PFSK-1 (cell line): ENCODE measurements around the gene MAGI2.

Experiments used
- FOXP2 ChIP-seq: optimal IDR thresholded peaks from 2 replicates; pipeline ENCODE3; 2011; ENCODE audit warnings: borderline replicate concordance, control low read depth, inconsistent platforms; ENCODE audit not compliant: insufficient read depth; ENCODE audit errors: extremely low read length, extremely low read depth
- POLR2AphosphoS5 ChIP-seq: IDR thresholded peaks from 2 replicates; pipeline ENCODE4 v1.6.1; 2012; ENCODE audit warnings: low read depth, mild to moderate bottlenecking, control low read depth, low read length, moderate library complexity
- SIN3A ChIP-seq: IDR thresholded peaks from 2 replicates; pipeline ENCODE4 v1.6.1; 2012; ENCODE audit warnings: mild to moderate bottlenecking, low read length, moderate library complexity, borderline replicate concordance; ENCODE audit not compliant: insufficient read depth
- TAF1 ChIP-seq: IDR thresholded peaks from 2 replicates; pipeline ENCODE4 v1.6.1; 2012; ENCODE audit warnings: low read length, control low read depth, borderline replicate concordance; ENCODE audit not compliant: insufficient read depth
- TF ChIP-seq, protein P1 (sequence below), 2 experiments: IDR thresholded peaks; 2 replicates each; pipeline versions ENCODE4 v1.6.1 to v1.8.0; 2011 to 2012; ENCODE audit warnings: low read depth in 2 of 2, low read length in 2 of 2, control low read depth in 1 of 2, inconsistent platforms in 1 of 2, mild to moderate bottlenecking in 1 of 2, moderate library complexity in 1 of 2; ENCODE audit not compliant: insufficient read depth in 1 of 2

The MAGI2 gene

DNA sequence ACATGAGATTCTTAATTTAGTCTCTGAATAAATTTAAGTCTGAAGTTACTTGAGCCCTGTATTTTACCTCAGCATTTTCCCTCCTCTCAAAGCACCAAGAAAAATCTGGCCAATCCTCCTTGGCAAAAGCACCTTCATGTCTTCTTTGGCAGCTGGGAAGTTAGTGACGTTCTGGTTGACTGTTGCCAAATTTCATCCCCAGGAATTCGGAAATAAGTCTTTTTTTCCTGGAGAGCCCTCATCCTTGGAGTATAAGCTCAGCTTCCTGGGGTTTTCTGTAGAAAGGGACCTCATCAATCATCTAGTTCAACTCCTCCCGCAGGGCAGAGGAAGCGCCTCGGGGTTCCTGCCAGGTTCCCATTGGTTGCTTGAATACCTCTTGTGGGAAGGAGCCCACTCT, 1277.3 kb downstream of the MAGI2 start:
- no peak for TF ChIP-seq FOXP2
- TF ChIP-seq, protein P1, sequence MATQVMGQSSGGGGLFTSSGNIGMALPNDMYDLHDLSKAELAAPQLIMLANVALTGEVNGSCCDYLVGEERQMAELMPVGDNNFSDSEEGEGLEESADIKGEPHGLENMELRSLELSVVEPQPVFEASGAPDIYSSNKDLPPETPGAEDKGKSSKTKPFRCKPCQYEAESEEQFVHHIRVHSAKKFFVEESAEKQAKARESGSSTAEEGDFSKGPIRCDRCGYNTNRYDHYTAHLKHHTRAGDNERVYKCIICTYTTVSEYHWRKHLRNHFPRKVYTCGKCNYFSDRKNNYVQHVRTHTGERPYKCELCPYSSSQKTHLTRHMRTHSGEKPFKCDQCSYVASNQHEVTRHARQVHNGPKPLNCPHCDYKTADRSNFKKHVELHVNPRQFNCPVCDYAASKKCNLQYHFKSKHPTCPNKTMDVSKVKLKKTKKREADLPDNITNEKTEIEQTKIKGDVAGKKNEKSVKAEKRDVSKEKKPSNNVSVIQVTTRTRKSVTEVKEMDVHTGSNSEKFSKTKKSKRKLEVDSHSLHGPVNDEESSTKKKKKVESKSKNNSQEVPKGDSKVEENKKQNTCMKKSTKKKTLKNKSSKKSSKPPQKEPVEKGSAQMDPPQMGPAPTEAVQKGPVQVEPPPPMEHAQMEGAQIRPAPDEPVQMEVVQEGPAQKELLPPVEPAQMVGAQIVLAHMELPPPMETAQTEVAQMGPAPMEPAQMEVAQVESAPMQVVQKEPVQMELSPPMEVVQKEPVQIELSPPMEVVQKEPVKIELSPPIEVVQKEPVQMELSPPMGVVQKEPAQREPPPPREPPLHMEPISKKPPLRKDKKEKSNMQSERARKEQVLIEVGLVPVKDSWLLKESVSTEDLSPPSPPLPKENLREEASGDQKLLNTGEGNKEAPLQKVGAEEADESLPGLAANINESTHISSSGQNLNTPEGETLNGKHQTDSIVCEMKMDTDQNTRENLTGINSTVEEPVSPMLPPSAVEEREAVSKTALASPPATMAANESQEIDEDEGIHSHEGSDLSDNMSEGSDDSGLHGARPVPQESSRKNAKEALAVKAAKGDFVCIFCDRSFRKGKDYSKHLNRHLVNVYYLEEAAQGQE (IDR thresholded peaks at IDR 0.05; ENCODE audit: insufficient read depth in 1 of 2, low read depth in 2 of 2, low read length in 2 of 2), result no peak
- TF ChIP-seq SIN3A, result no peak
- TF ChIP-seq TAF1, result no peak
- no peak for TF ChIP-seq POLR2AphosphoS5

DNA sequence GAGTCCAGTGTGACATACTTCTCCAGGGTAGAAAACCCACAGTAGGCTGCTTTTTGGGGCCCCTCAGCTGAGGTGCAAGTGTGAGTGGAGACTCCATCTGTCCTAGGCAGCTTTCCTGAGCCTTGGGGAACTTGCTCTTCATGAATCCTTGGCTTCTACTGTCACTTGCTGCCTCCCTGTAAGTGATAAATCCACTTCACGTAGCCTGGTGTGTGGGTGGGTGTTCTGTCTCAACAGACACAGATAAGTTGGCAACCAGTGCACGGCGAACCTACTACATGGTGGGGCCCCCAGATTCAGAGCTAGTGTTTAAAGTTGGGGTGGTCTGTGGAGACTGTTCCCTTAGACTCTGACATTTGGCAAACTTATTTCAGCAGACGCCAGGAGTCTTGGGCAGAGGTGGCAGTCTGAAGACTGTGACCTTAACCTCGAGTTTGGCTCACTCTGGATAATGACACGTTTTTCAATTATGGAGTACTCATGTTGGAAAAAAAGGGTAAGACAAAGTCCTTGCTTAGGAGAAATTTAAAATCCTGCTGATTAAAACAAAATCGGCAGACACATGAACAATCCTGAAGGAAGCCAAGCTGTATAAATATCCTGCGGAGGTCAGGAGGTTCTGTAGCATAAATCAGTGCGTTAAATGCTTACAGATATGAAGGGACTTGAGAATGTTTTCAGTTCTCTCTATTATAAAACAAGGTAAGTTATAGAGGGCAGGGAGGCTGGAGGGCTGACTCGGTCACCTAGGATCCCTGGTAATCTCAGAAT, 1278.0 kb downstream of the MAGI2 start:
- TF ChIP-seq SIN3A (no peak), POLR2AphosphoS5 (no peak), TAF1 (no peak), FOXP2 (no peak)
- TF ChIP-seq, protein P1 (IDR thresholded peaks at IDR 0.05; ENCODE audit: insufficient read depth in 1 of 2, low read depth in 2 of 2, low read length in 2 of 2), result no peak

DNA sequence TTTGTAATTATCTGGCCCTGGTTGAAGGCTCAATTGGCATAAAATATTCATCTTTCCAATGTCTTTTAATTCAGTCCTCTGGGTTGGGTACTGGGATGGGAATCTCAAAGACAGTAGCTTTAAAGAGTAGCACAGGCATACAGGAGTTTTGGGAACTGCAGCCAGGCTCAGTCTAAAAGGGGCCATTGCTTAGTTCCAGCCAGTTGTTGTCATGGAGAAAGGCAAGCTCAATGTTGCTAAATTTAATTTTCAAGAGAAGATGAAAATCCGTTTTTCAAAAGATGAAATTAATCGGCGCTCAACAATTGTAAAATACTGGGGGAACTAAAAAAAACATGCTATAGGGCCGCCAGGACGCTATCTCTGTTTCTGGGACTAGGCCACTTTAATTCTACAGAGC, 1279.8 kb downstream of the MAGI2 start:
- TF ChIP-seq FOXP2 (no peak), SIN3A (no peak)
- TF ChIP-seq, protein P1 (IDR thresholded peaks at IDR 0.05; ENCODE audit: insufficient read depth in 1 of 2, low read depth in 2 of 2, low read length in 2 of 2), result no peak

DNA sequence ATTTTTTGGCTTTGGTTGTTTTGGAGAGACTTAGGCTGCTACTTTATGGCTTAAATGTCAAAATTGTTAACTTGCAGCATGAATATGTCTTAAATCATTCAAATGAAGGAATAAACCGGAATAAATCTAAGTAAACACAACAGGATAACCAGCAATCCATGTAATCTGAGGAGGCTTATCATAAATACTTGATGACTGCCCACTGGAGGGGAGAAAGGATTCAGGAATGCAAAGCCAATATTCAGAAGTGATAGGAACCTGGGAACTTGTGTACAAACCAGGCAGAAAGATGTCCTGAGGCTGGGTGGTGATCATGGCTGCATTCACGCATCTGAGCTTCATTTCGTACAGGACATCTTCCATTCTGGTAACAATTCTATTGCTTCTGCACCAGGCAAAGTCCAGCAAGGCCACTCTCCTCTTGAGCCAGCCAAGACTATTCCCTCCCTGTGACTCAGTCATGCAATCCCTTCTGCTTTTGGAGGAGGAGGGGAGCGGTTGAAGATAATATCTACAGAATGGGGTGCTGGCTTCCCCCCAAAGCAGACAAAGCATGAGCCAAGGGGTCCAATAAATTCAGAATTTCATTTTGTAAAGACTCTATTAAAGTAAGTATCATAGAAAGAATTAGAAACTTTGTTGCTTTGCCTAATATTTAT, 1280.4 kb downstream of the MAGI2 start:
- TF ChIP-seq, protein P1 (IDR thresholded peaks at IDR 0.05; ENCODE audit: insufficient read depth in 1 of 2, low read depth in 2 of 2, low read length in 2 of 2), result no peak
- TF ChIP-seq POLR2AphosphoS5 (no peak), TAF1 (no peak), FOXP2 (no peak), SIN3A (no peak)

DNA sequence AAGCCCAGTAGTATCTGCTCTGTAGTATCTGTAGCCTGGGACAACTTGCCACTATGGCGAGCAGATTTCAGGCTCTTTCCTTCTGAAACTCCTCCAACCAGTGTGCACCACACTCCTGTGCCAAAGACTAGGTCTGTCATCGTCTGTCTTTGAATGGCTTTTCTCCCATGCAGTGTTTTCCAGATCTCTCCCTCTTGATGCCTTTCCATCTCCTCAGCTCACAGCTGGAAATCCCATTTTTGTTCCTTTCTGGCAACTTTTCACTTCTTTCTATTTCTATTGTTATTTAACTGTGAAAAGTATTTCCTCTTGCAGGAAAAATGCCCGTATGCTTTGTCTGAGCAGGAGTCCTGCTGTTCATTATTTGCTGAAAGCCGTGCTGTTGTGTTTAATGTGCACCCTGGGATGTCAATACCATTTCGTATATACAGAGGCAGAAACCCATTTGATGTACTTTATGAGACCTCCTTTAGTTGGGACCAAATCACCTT, 1281.2 kb downstream of the MAGI2 start:
- TF ChIP-seq SIN3A (no peak), FOXP2 (no peak), POLR2AphosphoS5 (no peak), TAF1 (no peak)
- TF ChIP-seq, protein P1 (IDR thresholded peaks at IDR 0.05; ENCODE audit: insufficient read depth in 1 of 2, low read depth in 2 of 2, low read length in 2 of 2), result no peak
